ENCODE data around the gene MAGIX.

MAGIX gene

GRCh38 chrX:49165901-49166881 is 3.6 kb downstream of the MAGIX start (continued):
- TF ChIP-seq ZNF223 (tag by site-specific recombination; IDR thresholded peaks at IDR 0.05) (no peak), ZNF140 (tag by site-specific recombination; IDR thresholded peaks at IDR 0.05) (no peak), ZNF239 (tag by site-specific recombination; IDR thresholded peaks at IDR 0.05) (no peak), ZNF138 (tag by site-specific recombination; IDR thresholded peaks at IDR 0.05; ENCODE audit: borderline replicate concordance) (no peak), ZNF639 (tag by site-specific recombination; IDR thresholded peaks at IDR 0.05) (peak; percentile 92), BCL11A (tag by site-specific recombination; IDR thresholded peaks at IDR 0.05; ENCODE audit: low read depth) (peak; percentile 66; the same call in 1 of the 2 replicates), ZSCAN16 (tag by site-specific recombination; IDR thresholded peaks at IDR 0.05) (peak; percentile 68; the same call in 1 of the 2 replicates), ZFP69B (tag by site-specific recombination; IDR thresholded peaks at IDR 0.05) (peak; percentile 82), ZNF324 (tag by site-specific recombination; IDR thresholded peaks at IDR 0.05) (peak; percentile 92), ZNF561 (tag by site-specific recombination; IDR thresholded peaks at IDR 0.05; ENCODE audit: borderline replicate concordance) (peak; percentile 50), SP2 (tag by site-specific recombination; IDR thresholded peaks at IDR 0.05) (peak; percentile 83), ZNF544 (tag by site-specific recombination; IDR thresholded peaks at IDR 0.05) (no peak), ZNF175 (tag by site-specific recombination; IDR thresholded peaks at IDR 0.05) (no peak), ZNF280C (tag by site-specific recombination; IDR thresholded peaks at IDR 0.05) (no peak), ZNF645 (tag by site-specific recombination; IDR thresholded peaks at IDR 0.05) (no peak), ZNF155 (tag by site-specific recombination; IDR thresholded peaks at IDR 0.05) (no peak), ZNF221 (tag by site-specific recombination; IDR thresholded peaks at IDR 0.05; ENCODE audit: borderline replicate concordance) (no peak), ZNF202 (tag by site-specific recombination; IDR thresholded peaks at IDR 0.05; ENCODE audit: borderline replicate concordance) (no peak), ZNF707 (tag by site-specific recombination; IDR thresholded peaks at IDR 0.05) (no peak), GLI4 (tag by site-specific recombination; IDR thresholded peaks at IDR 0.05) (0 out of 2 replicates have a peak, but pooled peaks have one; percentile 9), WT1 (tag by site-specific recombination; IDR thresholded peaks at IDR 0.05) (no peak; the same call in 1 of the 2 replicates), ZBTB20 (tag by site-specific recombination; IDR thresholded peaks at IDR 0.05) (peak; percentile 96), ZNF580 (tag by site-specific recombination; IDR thresholded peaks at IDR 0.05) (peak; percentile 46; the same call in 1 of the 2 replicates), ZNF2 (tag by site-specific recombination; IDR thresholded peaks at IDR 0.05) (0 out of 2 replicates have a peak, but pooled peaks have one; percentile 42), ZBTB26 (tag by site-specific recombination; optimal IDR thresholded peaks at IDR 0.05) (peak; percentile 85), REST (tag by site-specific recombination; IDR thresholded peaks at IDR 0.05) (peak; percentile 87), HIC1 (tag by site-specific recombination; IDR thresholded peaks at IDR 0.05) (peak; percentile 93)

Measured in HEK293 (cell line).